Natural killer cell (primary cell): Measurements from ENCODE around the gene WDR54. TPM values are rescaled to one million over a fixed set of nuclear protein-coding genes. Genes with fewer than 3 reads are reported as not detected.

Source experiments
- ATAC-seq, 3 donors: fragments of 150-1000 bp in 2 of 3; fragments of 200-7000 bp in 1 of 3; cut with Tn5 transposase; 1 replicate in 1 of 3; 2 replicates in 2 of 3; pipeline ENCODE4 v1.10.0; 2021; ENCODE audit warnings: mild to moderate bottlenecking in 2 of 3, moderate library complexity in 2 of 3
- DNase-seq, 2 donors: peaks; one replicate each; pipeline versions ENCODE4 v3.0.0 to v3.0.0-alpha.2; 2013 to 2021; ENCODE audit warnings: mixed read lengths in 1 of 2
- H3K27ac ChIP-seq: one replicate; pipeline ENCODE4 v1.5.1; 2013; ENCODE audit warnings: mild to moderate bottlenecking, low read length
- H3K27me3 ChIP-seq: one replicate; pipeline ENCODE4 v1.6.1; 2013; ENCODE audit warnings: low read length; ENCODE audit not compliant: control insufficient read depth, insufficient read depth
- H3K36me3 ChIP-seq: one replicate; pipeline ENCODE4 v1.6.1; 2013; ENCODE audit warnings: low read length; ENCODE audit not compliant: control insufficient read depth, insufficient read depth
- H3K4me1 ChIP-seq: one replicate; pipeline ENCODE4 v1.6.1; 2013; ENCODE audit warnings: low read length; ENCODE audit not compliant: control insufficient read depth, insufficient read depth
- H3K4me3 ChIP-seq: one replicate; pipeline ENCODE4 v1.5.1; 2013; ENCODE audit warnings: low read length
- H3K9me3 ChIP-seq: one replicate; pipeline ENCODE4 v1.6.1; 2013; ENCODE audit warnings: low read length; ENCODE audit not compliant: control insufficient read depth, insufficient read depth
- H3K27ac Mint-ChIP-seq, 2 donors: one replicate each; pipeline ENCODE4 v1.8.0; 2022; ENCODE audit warnings: mild to moderate bottlenecking in 2 of 2, mixed read lengths in 2 of 2, moderate library complexity in 1 of 2
- H3K27me3 Mint-ChIP-seq, 2 donors: one replicate each; pipeline ENCODE4 v1.8.0; 2022; ENCODE audit warnings: low read depth in 2 of 2, mixed read lengths in 2 of 2
- H3K36me3 Mint-ChIP-seq: one replicate; pipeline ENCODE4 v1.8.0; 2022; ENCODE audit warnings: mixed read lengths
- H3K4me1 Mint-ChIP-seq, 2 donors: one replicate each; pipeline ENCODE4 v1.8.0; 2022; ENCODE audit warnings: mixed read lengths in 2 of 2
- H3K4me3 Mint-ChIP-seq: one replicate; pipeline ENCODE4 v1.8.0; 2022; ENCODE audit warnings: mild to moderate bottlenecking, moderate library complexity, mixed read lengths
- H3K9me3 Mint-ChIP-seq, 2 donors: one replicate each; pipeline ENCODE4 v1.8.0; 2022; ENCODE audit warnings: mixed read lengths in 2 of 2
- WGBS: methylation state at CpG from one replicate; pipeline ENCODE4 v1.1.7; 2013; ENCODE audit warnings: missing lambda C conversion rate; ENCODE audit not compliant: insufficient coverage; 5-methylcytosine and 5-hydroxymethylcytosine counted together
- intact Hi-C: fragments of 100-400 bp; cut with micrococcal nuclease; formaldehyde crosslinking; loops from one replicate; pipeline ENCODE4 v1.14.2; 2022
- total RNA-seq, 4 donors: library from RNA; stranded (reverse); fragments of 120-200 nt in 1 of 4; gene quantifications; one replicate each; pipeline versions ENCODE4 v1.2.3 to v1.2.4, GENCODE V29; 2013 to 2022
- TF ChIP-seq, protein P1 (sequence below): fragments of 200-600 bp; IDR thresholded peaks from one replicate; pipeline ENCODE4 v1.8.0; 2022; ENCODE audit warnings: antibody characterized with exemption

WDR54 gene
- total RNA-seq, 3 donors from 2014 or later (not counting 1 experiment from before 2014, with no cell fraction given): 28.0 to 35.3 (median 28.0) TPM

DNA sequence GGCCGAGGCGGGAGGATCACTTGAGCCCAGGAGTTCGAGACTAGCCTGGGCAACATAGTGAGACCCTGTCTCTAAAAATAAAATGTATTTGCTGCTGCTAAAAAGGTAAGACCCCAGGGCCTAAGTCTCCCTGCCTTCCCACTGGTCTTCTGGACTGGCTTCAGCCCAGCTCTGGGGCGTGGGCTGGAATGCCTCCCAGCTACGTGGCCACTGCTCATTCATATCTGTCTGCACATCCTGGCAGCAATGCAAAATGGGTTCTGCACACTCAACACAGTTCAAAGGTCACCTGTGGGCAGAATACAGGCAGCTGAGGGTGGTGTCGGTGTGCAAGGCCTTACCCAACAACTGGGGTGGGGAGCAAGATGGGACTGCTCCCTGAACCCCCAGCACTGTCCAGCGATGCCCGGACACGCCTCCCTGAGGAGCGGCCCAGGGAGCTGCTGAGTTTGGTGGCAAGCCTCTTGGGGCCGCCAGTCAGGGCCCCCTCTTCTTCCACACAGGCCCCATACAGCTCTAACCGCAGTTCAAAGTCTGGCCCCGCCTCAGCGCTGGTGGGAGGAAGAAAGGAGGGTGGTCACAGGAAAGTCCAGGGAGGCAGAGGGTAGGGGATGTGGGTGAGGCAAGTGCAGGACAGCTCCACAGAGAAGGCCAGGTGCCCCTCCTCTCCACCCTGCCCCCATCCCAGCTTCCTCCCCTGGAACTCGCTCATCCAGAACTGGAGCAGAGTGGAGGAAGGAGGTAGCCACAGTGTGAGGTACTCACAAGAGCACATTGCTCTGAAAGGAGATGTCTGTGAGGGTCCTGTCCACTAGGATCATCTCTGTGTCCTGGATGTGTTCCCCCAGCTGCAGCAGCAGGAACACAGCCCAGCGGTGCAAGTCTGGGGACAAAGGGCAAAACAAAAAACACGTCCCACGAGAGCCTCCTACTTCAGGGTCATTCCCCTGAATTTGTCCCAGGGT is 8.2 kb downstream of the WDR54 start:
- WGBS: 94% methylated on average over 17 of the region's 18 CpGs
- ATAC-seq: no peak
- no peaks in the 10 kb centered on the region for H3K9me3 ChIP-seq
- no peaks in the 10 kb centered on the region for H3K4me1 ChIP-seq
- H3K27me3 Mint-ChIP-seq: no peaks in the 10 kb centered on the region
- H3K27me3 ChIP-seq: no peaks in the 10 kb centered on the region
- peaks cover 11% of the 10 kb centered on the region for H3K36me3 ChIP-seq
- H3K4me1 Mint-ChIP-seq: no peaks in the 10 kb centered on the region
- no peaks in the 10 kb centered on the region for H3K9me3 Mint-ChIP-seq
- no peak overlapping the region for H3K27ac ChIP-seq
- no peaks in the 10 kb centered on the region for H3K36me3 Mint-ChIP-seq
- no peak overlapping the region for H3K27ac Mint-ChIP-seq
- TF ChIP-seq, protein P1, sequence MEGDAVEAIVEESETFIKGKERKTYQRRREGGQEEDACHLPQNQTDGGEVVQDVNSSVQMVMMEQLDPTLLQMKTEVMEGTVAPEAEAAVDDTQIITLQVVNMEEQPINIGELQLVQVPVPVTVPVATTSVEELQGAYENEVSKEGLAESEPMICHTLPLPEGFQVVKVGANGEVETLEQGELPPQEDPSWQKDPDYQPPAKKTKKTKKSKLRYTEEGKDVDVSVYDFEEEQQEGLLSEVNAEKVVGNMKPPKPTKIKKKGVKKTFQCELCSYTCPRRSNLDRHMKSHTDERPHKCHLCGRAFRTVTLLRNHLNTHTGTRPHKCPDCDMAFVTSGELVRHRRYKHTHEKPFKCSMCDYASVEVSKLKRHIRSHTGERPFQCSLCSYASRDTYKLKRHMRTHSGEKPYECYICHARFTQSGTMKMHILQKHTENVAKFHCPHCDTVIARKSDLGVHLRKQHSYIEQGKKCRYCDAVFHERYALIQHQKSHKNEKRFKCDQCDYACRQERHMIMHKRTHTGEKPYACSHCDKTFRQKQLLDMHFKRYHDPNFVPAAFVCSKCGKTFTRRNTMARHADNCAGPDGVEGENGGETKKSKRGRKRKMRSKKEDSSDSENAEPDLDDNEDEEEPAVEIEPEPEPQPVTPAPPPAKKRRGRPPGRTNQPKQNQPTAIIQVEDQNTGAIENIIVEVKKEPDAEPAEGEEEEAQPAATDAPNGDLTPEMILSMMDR: no peak
- intact Hi-C loops: no loop called here
- H3K4me3 Mint-ChIP-seq: no peak overlapping the region
- no peak overlapping the region for H3K4me3 ChIP-seq
- no peak for DNase-seq

DNA sequence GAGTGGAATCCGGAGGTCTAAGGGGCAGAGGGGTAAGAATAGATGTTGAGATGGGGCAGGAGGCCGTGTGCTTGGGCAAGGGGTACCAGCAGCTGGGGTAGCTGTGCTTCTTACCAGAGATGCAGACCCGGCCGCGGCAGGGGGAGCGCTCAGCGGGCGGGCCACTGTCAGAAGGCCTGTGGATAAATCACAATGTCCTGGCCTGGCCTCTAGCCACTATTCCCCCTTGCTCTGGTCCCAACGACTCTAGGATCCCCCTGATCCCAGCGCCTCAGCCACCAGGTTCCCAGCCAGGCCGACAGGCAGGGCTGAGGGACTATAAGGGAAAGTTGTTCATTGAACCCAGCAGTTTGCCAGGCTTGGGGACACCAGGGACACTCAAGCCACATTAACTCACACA is 9.0 kb downstream of the WDR54 start:
- Histone ChIP-seq H3K27me3 (no peaks in the 10 kb centered on the region), H3K27ac (no peak overlapping the region), H3K9me3 (no peaks in the 10 kb centered on the region), H3K4me3 (no peak overlapping the region), H3K4me1 (no peaks in the 10 kb centered on the region), H3K36me3 (peaks cover 10% of the 10 kb centered on the region)
- no peaks in the 10 kb centered on the region for H3K4me1 Mint-ChIP-seq
- no peaks in the 10 kb centered on the region for H3K36me3 Mint-ChIP-seq
- ATAC-seq: no peak
- no peak for DNase-seq
- no peak overlapping the region for H3K27ac Mint-ChIP-seq
- no peak overlapping the region for H3K4me3 Mint-ChIP-seq
- no peaks in the 10 kb centered on the region for H3K9me3 Mint-ChIP-seq
- H3K27me3 Mint-ChIP-seq: no peaks in the 10 kb centered on the region
- intact Hi-C loops: no loop called here
- TF ChIP-seq, protein P1: no peak
- WGBS: 92% methylated on average over 11 of the region's 11 CpGs

DNA sequence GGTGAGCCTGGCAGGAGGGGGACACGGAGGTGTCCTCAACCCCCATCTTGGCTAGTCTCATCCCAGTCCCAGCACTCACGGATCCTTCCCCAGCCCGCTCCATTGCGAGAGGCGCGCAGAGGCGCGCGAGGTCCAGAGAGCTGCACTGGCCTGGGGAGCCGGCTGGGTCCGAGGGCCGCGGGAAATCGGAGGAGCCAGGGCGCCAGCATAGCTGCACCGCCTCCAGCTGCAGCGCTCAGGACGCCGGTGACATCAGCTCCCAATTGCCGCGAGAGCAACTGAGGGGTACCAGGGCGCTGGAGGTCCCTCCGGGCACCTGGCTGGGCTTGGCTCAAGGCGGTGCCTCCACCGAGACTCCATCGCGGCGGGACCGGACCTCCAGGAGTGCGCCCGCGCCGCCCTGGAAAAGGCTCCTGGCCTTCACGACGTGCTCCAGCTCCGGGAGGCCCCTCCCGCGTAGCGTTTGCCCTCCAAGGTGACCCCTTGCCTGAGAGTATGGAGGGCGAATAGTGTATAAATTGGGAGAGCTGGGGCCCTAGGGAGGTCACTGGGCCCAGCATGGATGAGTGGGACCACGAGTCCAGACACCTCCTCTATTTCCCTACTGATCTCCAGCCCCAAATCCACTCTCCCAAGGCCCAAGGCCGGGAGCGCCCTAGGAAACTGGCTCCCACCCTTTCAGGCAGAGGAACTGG is 14.7 kb downstream of the WDR54 start:
- peaks cover 22 to 32% of the 10 kb centered on the region in 2 donors for H3K4me1 Mint-ChIP-seq
- peaks cover 0 to 5% of the 10 kb centered on the region in 2 donors for H3K27me3 Mint-ChIP-seq

More for the DNA sequence above, 14.7 kb downstream of the WDR54 start:
- H3K36me3 ChIP-seq: no peaks in the 10 kb centered on the region
- no peak overlapping the region for H3K27ac ChIP-seq
- no peak overlapping the region for H3K4me3 Mint-ChIP-seq
- TF ChIP-seq, protein P1: no peak
- H3K9me3 Mint-ChIP-seq: no peaks in the 10 kb centered on the region
- peaks cover 21% of the 10 kb centered on the region for H3K4me1 ChIP-seq
- WGBS: 93% methylated on average over 43 of the region's 43 CpGs
- H3K27ac Mint-ChIP-seq: no peak overlapping the region
- no peaks in the 10 kb centered on the region for H3K36me3 Mint-ChIP-seq
- no peak for ATAC-seq
- H3K9me3 ChIP-seq: no peaks in the 10 kb centered on the region
- peaks cover 9% of the 10 kb centered on the region for H3K27me3 ChIP-seq
- intact Hi-C loops: no loop called here
- DNase-seq: no peak
- H3K4me3 ChIP-seq: no peak overlapping the region
